NB4 (cell line): ENCODE results near the gene LRRC37A.
"Not testable (repeated sequence)": the region's sequence is repeated elsewhere in the genome, so short reads cannot be mapped to it uniquely, and the experiment has no call there.

Experiments used
- CTCF ChIP-seq: IDR thresholded peaks from one replicate; pipeline ENCODE4 v1.5.1; 2012; ENCODE audit warnings: low read depth, low read length
- MAX ChIP-seq: IDR thresholded peaks from 2 replicates; pipeline ENCODE4 v1.6.1; 2011; ENCODE audit warnings: low read depth, low read length
- MYC ChIP-seq: IDR thresholded peaks from 2 replicates; pipeline ENCODE4 v1.6.1; 2011; ENCODE audit warnings: low read depth, low read length
- POLR2A ChIP-seq: IDR thresholded peaks from 2 replicates; pipeline ENCODE4 v1.6.1; 2011; ENCODE audit warnings: mild to moderate bottlenecking; ENCODE audit not compliant: insufficient read length; ENCODE audit errors: extremely low read depth

- not testable (repeated sequence) for TF ChIP-seq CTCF, MYC, MAX
- peak; percentile 22 for TF ChIP-seq POLR2A
These were observed 3.9 kb upstream of the LRRC37A start for GRCh38 chr17:46290906-46291546.
